ENCODE data around the gene ITGAD. TPM values are rescaled to one million over a fixed set of nuclear protein-coding genes. Genes with fewer than 3 reads are reported as not detected.

ITGAD gene
- total and polyA plus RNA-seq, 2 donors from 2014 or later, result 0.13 TPM; not detected in 1

DNA sequence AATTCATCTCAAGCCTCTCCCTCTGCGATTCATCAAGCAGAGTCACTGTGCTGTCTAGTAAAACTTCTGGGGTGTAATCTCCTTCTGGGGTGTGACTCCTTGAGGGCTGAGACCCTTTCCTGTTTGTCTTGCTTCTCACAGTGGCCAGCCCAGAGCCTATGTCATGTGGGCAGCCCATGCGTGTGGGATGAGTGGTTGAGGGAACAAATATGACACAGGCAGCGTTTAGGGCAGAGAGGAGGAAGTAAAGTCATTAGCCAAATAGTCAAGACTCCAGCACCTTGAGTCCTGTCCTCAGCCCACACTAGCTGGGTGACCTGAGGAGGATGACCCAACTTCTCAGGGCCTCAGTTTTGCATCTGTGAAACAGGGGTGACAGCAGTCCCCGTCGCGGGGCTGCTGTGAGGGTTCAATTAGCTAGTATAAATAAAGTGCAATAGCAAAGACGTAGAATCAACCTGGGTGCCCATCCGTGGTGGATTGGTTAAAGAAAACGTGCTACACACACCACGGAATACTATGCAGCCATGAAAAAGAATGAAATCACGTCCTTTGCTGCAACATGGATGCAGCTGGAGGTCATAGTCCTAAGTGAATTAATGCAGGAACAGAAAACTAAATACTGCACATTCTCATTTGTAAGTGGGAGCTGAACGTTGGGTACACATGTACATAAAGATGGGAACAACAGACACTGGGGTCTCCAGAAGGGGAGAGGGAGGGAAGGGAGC, 42.7 kb upstream of the ITGAD start:
- FAIRE-seq, result no peak
- TF ChIP-seq, protein P1, sequence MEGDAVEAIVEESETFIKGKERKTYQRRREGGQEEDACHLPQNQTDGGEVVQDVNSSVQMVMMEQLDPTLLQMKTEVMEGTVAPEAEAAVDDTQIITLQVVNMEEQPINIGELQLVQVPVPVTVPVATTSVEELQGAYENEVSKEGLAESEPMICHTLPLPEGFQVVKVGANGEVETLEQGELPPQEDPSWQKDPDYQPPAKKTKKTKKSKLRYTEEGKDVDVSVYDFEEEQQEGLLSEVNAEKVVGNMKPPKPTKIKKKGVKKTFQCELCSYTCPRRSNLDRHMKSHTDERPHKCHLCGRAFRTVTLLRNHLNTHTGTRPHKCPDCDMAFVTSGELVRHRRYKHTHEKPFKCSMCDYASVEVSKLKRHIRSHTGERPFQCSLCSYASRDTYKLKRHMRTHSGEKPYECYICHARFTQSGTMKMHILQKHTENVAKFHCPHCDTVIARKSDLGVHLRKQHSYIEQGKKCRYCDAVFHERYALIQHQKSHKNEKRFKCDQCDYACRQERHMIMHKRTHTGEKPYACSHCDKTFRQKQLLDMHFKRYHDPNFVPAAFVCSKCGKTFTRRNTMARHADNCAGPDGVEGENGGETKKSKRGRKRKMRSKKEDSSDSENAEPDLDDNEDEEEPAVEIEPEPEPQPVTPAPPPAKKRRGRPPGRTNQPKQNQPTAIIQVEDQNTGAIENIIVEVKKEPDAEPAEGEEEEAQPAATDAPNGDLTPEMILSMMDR (IDR thresholded peaks at IDR 0.05; ENCODE audit: borderline replicate concordance, extremely low read depth, insufficient read depth), result no peak
- H3K9me3 ChIP-seq (ENCODE audit: control insufficient read depth in 2 of 3, insufficient read depth in 1 of 3, low read length in 3 of 3), result no peaks in the 10 kb centered on the region
- no peaks in the 10 kb centered on the region for H3K27me3 ChIP-seq (ENCODE audit: control insufficient read depth, insufficient read depth, low read length)
- H3K9ac ChIP-seq (ENCODE audit: low read length in 3 of 3), result no peak overlapping the region
- intact Hi-C loops (cut with DNase I), result no loop called here
- no peaks in the 10 kb centered on the region for H3K36me3 ChIP-seq (ENCODE audit: control insufficient read depth in 2 of 3, insufficient read depth in 3 of 3, low read length in 3 of 3)
- no peaks in the 10 kb centered on the region for H3K4me1 ChIP-seq (ENCODE audit: control insufficient read depth in 2 of 3, insufficient read depth in 2 of 3, low read depth in 1 of 3, low read length in 3 of 3)
- DNase-seq, result peak in 1 of 5 donors; percentile 43
- no peak overlapping the region for H3K4me3 ChIP-seq (ENCODE audit: low read length in 3 of 3)
- H3K27ac ChIP-seq (ENCODE audit: low read depth in 2 of 2, low read length in 2 of 2), result no peak overlapping the region

GRCh38 chr16:31351246-31351941, 41.7 kb upstream of the ITGAD start:
- H3K36me3 ChIP-seq (ENCODE audit: control insufficient read depth in 2 of 3, insufficient read depth in 3 of 3, low read length in 3 of 3), result no peaks in the 10 kb centered on the region
- intact Hi-C loops (cut with DNase I), result no loop called here
- DNase-seq (peak in 1 of 5 donors; percentile 24), FAIRE-seq (no peak)
- H3K27me3 ChIP-seq (ENCODE audit: control insufficient read depth, insufficient read depth, low read length), result no peaks in the 10 kb centered on the region
- TF ChIP-seq, protein P1 (IDR thresholded peaks at IDR 0.05; ENCODE audit: borderline replicate concordance, extremely low read depth, insufficient read depth), result no peak
- no peaks in the 10 kb centered on the region for H3K4me1 ChIP-seq (ENCODE audit: control insufficient read depth in 2 of 3, insufficient read depth in 2 of 3, low read depth in 1 of 3, low read length in 3 of 3)
- no peak overlapping the region for H3K27ac ChIP-seq (ENCODE audit: low read depth in 2 of 2, low read length in 2 of 2)
- H3K9me3 ChIP-seq (ENCODE audit: control insufficient read depth in 2 of 3, insufficient read depth in 1 of 3, low read length in 3 of 3), result no peaks in the 10 kb centered on the region
- no peak overlapping the region for H3K9ac ChIP-seq (ENCODE audit: low read length in 3 of 3)
- H3K4me3 ChIP-seq (ENCODE audit: low read length in 3 of 3), result no peak overlapping the region

DNA sequence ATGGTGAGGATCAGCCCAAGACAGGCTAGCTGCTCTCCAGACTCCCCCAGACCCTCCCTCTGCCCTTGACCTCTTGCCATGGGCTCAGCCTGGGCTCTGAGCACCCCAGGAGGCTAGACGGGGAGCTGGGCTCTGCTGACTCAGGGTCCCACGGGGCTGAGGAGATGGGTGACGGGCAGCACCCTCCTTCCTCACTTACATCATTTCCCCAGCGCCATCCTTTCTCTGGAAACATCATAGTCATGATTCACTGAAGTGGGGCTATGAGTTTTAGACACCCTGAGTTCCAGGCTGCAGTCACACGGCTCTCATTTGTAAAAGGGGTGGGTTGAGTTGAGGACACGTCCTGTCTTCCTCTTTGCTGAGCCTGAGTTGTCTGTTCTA, 41.2 kb upstream of the ITGAD start:
- H3K4me3 ChIP-seq (ENCODE audit: low read length in 3 of 3), result no peak overlapping the region
- H3K27me3 ChIP-seq (ENCODE audit: control insufficient read depth, insufficient read depth, low read length), result no peaks in the 10 kb centered on the region
- DNase-seq, result peak in 1 of 5 donors; percentile 75
- intact Hi-C loops (cut with DNase I), result no loop called here
- FAIRE-seq, result no peak
- TF ChIP-seq, protein P1 (IDR thresholded peaks at IDR 0.05; ENCODE audit: borderline replicate concordance, extremely low read depth, insufficient read depth), result no peak
- H3K27ac ChIP-seq (ENCODE audit: low read depth in 2 of 2, low read length in 2 of 2), result no peak overlapping the region
- no peaks in the 10 kb centered on the region for H3K9me3 ChIP-seq (ENCODE audit: control insufficient read depth in 2 of 3, insufficient read depth in 1 of 3, low read length in 3 of 3)
- no peaks in the 10 kb centered on the region for H3K4me1 ChIP-seq (ENCODE audit: control insufficient read depth in 2 of 3, insufficient read depth in 2 of 3, low read depth in 1 of 3, low read length in 3 of 3)
- no peak overlapping the region for H3K9ac ChIP-seq (ENCODE audit: low read length in 3 of 3)
- H3K36me3 ChIP-seq (ENCODE audit: control insufficient read depth in 2 of 3, insufficient read depth in 3 of 3, low read length in 3 of 3), result no peaks in the 10 kb centered on the region

All from kidney (tissue), 14 donors.